K562 (cell line): ENCODE data around the gene GON4L. TPM values are rescaled to one million over a fixed set of nuclear protein-coding genes. Genes with fewer than 3 reads are reported as not detected.
A peak's percentile ranks its signal among the peaks of the same experiment; 100 is the strongest.

Experiments used
- ATAC-seq: fragments of 200-7000 bp; cut with Tn5 transposase; 3 replicates; pipeline ENCODE4 v1.9.1; 2020; ENCODE audit warnings: moderate library complexity
- BruUV-seq: library from RNA; stranded (reverse); fragments of 400-500 nt; replicated peaks from 2 replicates; lab custom pipeline; 2021; lab: Mats Ljungman, UMichigan
- CTCF ChIA-PET: fragments of 300-600 bp; formaldehyde crosslinking; extraction: SDS; loops from one replicate; lab custom pipeline; 2021; ENCODE audit warnings: low intra/inter-chr PET ratio; lab: Yijun Ruan, JAX
- POLR2A ChIA-PET: fragments of 300-600, 350-650 bp; sonication (Branson Sonifier 250); formaldehyde crosslinking; extraction: SDS; loops from one replicate; lab custom pipeline; 2021; ENCODE audit warnings: antibody characterized with exemption, inconsistent platforms; lab: Yijun Ruan, JAX
- DNase-seq, 4 experiments: peaks; one replicate each; pipeline versions ENCODE4 v3.0.0 to v3.0.0-alpha.2; 2011 to 2018; ENCODE audit warnings: low spot score in 3 of 4, mixed read lengths in 3 of 4; ENCODE audit errors: extremely low read depth in 1 of 4
- FAIRE-seq: peaks from 2 replicates; lab custom pipeline; 2011; peaks lifted over from hg19 to GRCh38; lab: Jason Lieb, UNC
- H2AFZ ChIP-seq: 2 replicates; pipeline ENCODE4 v1.6.0; 2011; ENCODE audit warnings: low read depth, low read length, control low read depth, inconsistent platforms
- H3K27ac ChIP-seq: fragments of 200-600 bp; 3 replicates; pipeline ENCODE4 v1.8.0; 2011; ENCODE audit warnings: low read depth, mild to moderate bottlenecking, control low read depth, inconsistent platforms, low read length, moderate library complexity, mixed read lengths; ENCODE audit errors: extremely low read depth
- H3K27me3 ChIP-seq, 2 experiments: fragments of 300-600 bp in 1 of 2; 2 replicates in 1 of 2; 3 replicates in 1 of 2; pipeline versions ENCODE4 v1.6.0 to v1.8.0; 2011; ENCODE audit warnings: inconsistent platforms in 2 of 2, low read length in 2 of 2, mild to moderate bottlenecking in 1 of 2, mixed read lengths in 1 of 2, moderate library complexity in 1 of 2; ENCODE audit not compliant: control insufficient read depth in 2 of 2, insufficient read depth in 2 of 2
- H3K36me3 ChIP-seq: fragments of 300-600 bp; 3 replicates; pipeline ENCODE4 v1.8.0; 2011; ENCODE audit warnings: mild to moderate bottlenecking, low read length, inconsistent platforms; ENCODE audit not compliant: control insufficient read depth, insufficient read depth
- H3K4me1 ChIP-seq, 2 experiments: fragments of 200-600 bp in 1 of 2; replicated peaks in 1 of 2; 2 replicates in 1 of 2; 3 replicates in 1 of 2; pipeline versions ENCODE4 v1.5.1 to v1.8.0; 2011; ENCODE audit warnings: inconsistent platforms in 2 of 2, low read length in 2 of 2, mild to moderate bottlenecking in 1 of 2, mixed read lengths in 1 of 2, moderate library complexity in 1 of 2; ENCODE audit not compliant: control insufficient read depth in 2 of 2, insufficient read depth in 2 of 2
- H3K4me2 ChIP-seq: 2 replicates; pipeline ENCODE4 v1.6.1; 2011; ENCODE audit warnings: low read length, control low read depth, inconsistent platforms, mixed read lengths; ENCODE audit not compliant: insufficient read depth
- H3K4me3 ChIP-seq: fragments of 200-600 bp; sonication (generic), shearing (Covaris generic); 2 replicates; pipeline ENCODE4 v1.5.1; 2016; ENCODE audit warnings: control low read depth, inconsistent platforms
- H3K79me2 ChIP-seq: fragments of 200-600 bp; 3 replicates; pipeline ENCODE4 v1.8.0; 2011; ENCODE audit warnings: low read length, inconsistent platforms; ENCODE audit not compliant: control insufficient read depth, insufficient read depth
- H3K9ac ChIP-seq, 2 experiments: 2 replicates each; pipeline versions ENCODE4 v1.6.0 to v1.6.1; 2011; ENCODE audit warnings: low read depth in 2 of 2, low read length in 2 of 2, control low read depth in 1 of 2, inconsistent platforms in 1 of 2, mild to moderate bottlenecking in 1 of 2, mixed read lengths in 1 of 2; ENCODE audit not compliant: insufficient read depth in 1 of 2
- H3K9me1 ChIP-seq: one replicate; pipeline ENCODE4 v1.6.0; 2011; ENCODE audit warnings: inconsistent platforms, mild to moderate bottlenecking, low read length, moderate library complexity; ENCODE audit not compliant: control insufficient read depth, insufficient read depth
- H3K9me3 ChIP-seq: replicated peaks from 2 replicates; pipeline ENCODE4 v1.5.1; 2011; ENCODE audit warnings: low read depth, low read length, inconsistent platforms; ENCODE audit not compliant: control insufficient read depth, insufficient read depth
- H4K20me1 ChIP-seq: replicated peaks from 2 replicates; pipeline ENCODE4 v1.6.1; 2011; ENCODE audit warnings: low read length, inconsistent platforms, mixed read lengths; ENCODE audit not compliant: control insufficient read depth, insufficient read depth
- ARHGAP35 ChIP-seq: fragments of 450-650 bp; IDR thresholded peaks from 2 replicates; pipeline ENCODE4 v1.6.1; 2018; ENCODE audit not compliant: partially characterized antibody
- ETV1 ChIP-seq: fragments of 450-650 bp; conservative IDR thresholded peaks from 2 replicates; pipeline ENCODE4 v1.6.1; 2016; ENCODE audit warnings: missing genetic modification characterization, control low read depth, low read depth, missing compliant biosample characterization
- GABPA ChIP-seq: fragments of 200-800 bp; sonication (Bioruptor generic); conservative IDR thresholded peaks from 2 replicates; pipeline ENCODE4 v1.6.1; 2016; ENCODE audit warnings: low read depth, missing genetic modification characterization, missing compliant biosample characterization
- HNRNPL ChIP-seq: fragments of 200-400 bp; formaldehyde crosslinking; IDR thresholded peaks from 2 replicates; pipeline ENCODE4 v1.6.1; 2017; ENCODE audit warnings: low read depth, mild to moderate bottlenecking, low read length
- KDM1A ChIP-seq, 2 experiments: fragments of 450-650 bp; IDR thresholded peaks; 2 replicates each; pipeline ENCODE4 v1.6.1; 2016; ENCODE audit warnings: mild to moderate bottlenecking in 2 of 2
- MAZ ChIP-seq, 2 experiments: fragments of 450-650 bp in 1 of 2; sonication (generic) in 1 of 2; formaldehyde crosslinking; IDR thresholded peaks in 1 of 2; conservative IDR thresholded peaks in 1 of 2; 2 replicates each; pipeline versions ENCODE4 v1.4.0 to v1.5.0; 2020; ENCODE audit warnings: mild to moderate bottlenecking in 1 of 2, missing genetic modification reagents in 1 of 2
- PYGO2 ChIP-seq: fragments of 450-650 bp; IDR thresholded peaks from 2 replicates; pipeline ENCODE4 v1.6.1; 2016; ENCODE audit warnings: mild to moderate bottlenecking, missing genetic modification characterization, moderate library complexity, missing compliant biosample characterization
- REST ChIP-seq, 2 experiments: fragments of 450-650 bp; formaldehyde crosslinking in 1 of 2; IDR thresholded peaks; 2 replicates each; pipeline versions ENCODE4 v1.4.0 to v1.6.1; 2014 to 2020; ENCODE audit warnings: mild to moderate bottlenecking in 2 of 2, borderline replicate concordance in 1 of 2, low read depth in 1 of 2
- STAT6 ChIP-seq: sonication (generic); formaldehyde crosslinking; IDR thresholded peaks from 2 replicates; pipeline ENCODE4 v1.8.1; 2023; ENCODE audit warnings: mild to moderate bottlenecking, missing genetic modification reagents
- ZC3H4 ChIP-seq: sonication (generic); formaldehyde crosslinking; IDR thresholded peaks from 2 replicates; pipeline ENCODE4 v1.9.0; 2021; ENCODE audit warnings: missing genetic modification reagents, borderline replicate concordance
- WGBS: fragments of 100-300 bp; shearing (Covaris generic); methylation state at CpG from one replicate; pipeline ENCODE4 v1.1.6; 2016; ENCODE audit warnings: low coverage, mixed read lengths; ENCODE audit not compliant: insufficient coverage; ENCODE audit errors: missing lambda C conversion rate; 5-methylcytosine and 5-hydroxymethylcytosine counted together
- in situ Hi-C: fragments of 300-500 bp; cut with MboI; formaldehyde crosslinking; loops from 4 replicates; pipeline ENCODE4 v1.15.0; 2018; ENCODE audit warnings: inconsistent platforms, mixed read lengths
- intact Hi-C: fragments of 100-400 bp; cut with micrococcal nuclease; formaldehyde crosslinking; loops from 2 replicates; pipeline ENCODE4 v1.14.2; 2022
- polyA plus RNA-seq, 8 experiments: library from polyadenylated mRNA; depleted of rRNA in 4 of 8; stranded (reverse) in 5 of 8; unstranded in 3 of 8; fragments of >200 nt; fragmentation: Nextera tagmentation in 2 of 8; fragmentation: Illumina TruSeq in 1 of 8; extraction: Ambion mirVana in 2 of 8; extraction: Trizol in 1 of 8; gene quantifications; 2 replicates each; pipeline versions ENCODE4 v1.2.1 to v1.2.3, GENCODE V29; 2011 to 2014; ENCODE audit warnings: inconsistent platforms in 1 of 8, missing spikeins in 1 of 8
- total RNA-seq, 7 experiments: library from RNA; depleted of rRNA in 6 of 7; stranded (reverse); fragments of >200 nt in 6 of 7; fragmentation: Illumina TruSeq in 2 of 7; extraction: Trizol in 2 of 7; gene quantifications; 2 replicates each; pipeline versions ENCODE4 v1.2.1 to v1.2.3, GENCODE V29; 2011 to 2021; ENCODE audit warnings: low replicate concordance in 1 of 7

Gene GON4L
- total and polyA plus RNA-seq, 9 of the 15 experiments (the other 6 are each of a cell fraction or from before 2014, with no cell fraction given): 20.2 to 47.4 (median 33.6) TPM

GRCh38 chr1:155859234-155859829, 2.3 kb upstream of the GON4L start, which contains the start of gene SYT11:
SYT11 (plus strand) TSS chr1:155859567; CDS start chr1:155859762, 195 bp downstream.
- ATAC-seq: peak; percentile 89
- no peaks in the 10 kb centered on the region for H3K9me1 ChIP-seq
- peaks cover 12% of the 10 kb centered on the region for H3K36me3 ChIP-seq
- H3K4me3 ChIP-seq: peak within 1 kb of the TSS; percentile 60
- no peaks in the 10 kb centered on the region for H3K9me3 ChIP-seq
- H3K9ac ChIP-seq: peak within 1 kb of the TSS; percentile 70 to 87
- H3K27ac ChIP-seq: peak within 1 kb of the TSS; percentile 92
- H3K27me3 ChIP-seq: no peaks in the 10 kb centered on the region
- in situ Hi-C loops: no loop called here
- no peaks in the 10 kb centered on the region; the same call in 1 of the 2 replicates for H4K20me1 ChIP-seq
- peaks cover 29% of the 10 kb centered on the region for H3K79me2 ChIP-seq
- WGBS: under 1% methylated on average over 33 of the region's 33 CpGs
- peak within 1 kb of the TSS; percentile 94 for H3K4me2 ChIP-seq
- peak; percentile 97 to 98 (median 97) for DNase-seq
- no TSS peak for BruUV-seq
- peaks cover 10 to 14% of the 10 kb centered on the region in 2 experiments; a peak in 4 of 5 replicates for H3K4me1 ChIP-seq
- intact Hi-C loops: loop anchor here (1.0 to 2.0 kb wide), 2 partner anchors 25 to 73 kb away; no protein-coding TSS in a partner anchor
- POLR2A ChIA-PET: interaction anchor here (0.7 to 1.7 kb wide), 14 partner anchors 8 to 118 kb away, joined by 3 to 9 read pairs (median 4); no protein-coding TSS in a partner anchor
- CTCF ChIA-PET: no interaction called here
- H2AFZ ChIP-seq: peak within 1 kb of the TSS; percentile 93
- peak; percentile 99 for FAIRE-seq
- TF ChIP-seq MAZ (CRISPR knock-in tag; conservative IDR thresholded peaks at IDR 0.05 in 1 of 2, IDR thresholded peaks at IDR 0.05 in 1 of 2): peak in 1 of 2 experiments; percentile 35; a peak in 1 of 4 replicates
- no peak for TF ChIP-seq PYGO2 (tag)
- no peak for TF ChIP-seq HNRNPL
- TF ChIP-seq KDM1A (IDR thresholded peaks at IDR 0.05): peak; percentile 98 to 99
- TF ChIP-seq ARHGAP35: no peak
- peak; percentile 67 for TF ChIP-seq GABPA
- 0 out of 2 replicates have a peak, but pooled peaks have one; percentile 54 for TF ChIP-seq STAT6 (CRISPR knock-in tag)
- TF ChIP-seq REST (IDR thresholded peaks at IDR 0.05; ENCODE audit: borderline replicate concordance): no peak
- no peak for TF ChIP-seq REST (CRISPR knock-in tag; IDR thresholded peaks at IDR 0.05; ENCODE audit: low read depth)
- no peak for TF ChIP-seq ZC3H4 (CRISPR knock-in tag)
- TF ChIP-seq ETV1 (tag): no peak
